ENCODE results near the gene ZNF143. TPM values are rescaled to one million over a fixed set of nuclear protein-coding genes. Genes with fewer than 3 reads are reported as not detected.
A peak's percentile ranks its signal among the peaks of the same experiment; 100 is the strongest.

Gene ZNF143
- total RNA-seq, 1 experiment from 2014 or later = 35.8 TPM

DNA sequence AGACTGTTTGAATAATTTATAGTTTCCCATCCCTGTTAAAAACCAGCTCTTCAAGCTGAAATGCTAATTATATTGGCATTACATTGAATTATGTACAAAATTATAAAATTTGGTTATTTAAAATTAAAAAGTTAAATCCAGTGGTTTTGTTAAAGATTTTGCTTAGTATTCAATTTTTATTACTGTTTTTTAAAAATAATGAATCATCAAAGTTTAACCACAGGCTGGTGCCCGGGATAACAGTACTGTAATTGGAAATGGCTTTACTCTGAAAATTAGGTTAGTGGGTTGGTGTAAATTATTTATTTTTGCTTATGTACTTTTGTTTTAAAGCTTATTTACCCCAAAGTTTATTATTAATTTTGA lies 67.3 kb downstream of the ZNF143 start:
- no peak for TF ChIP-seq KAT7 (CRISPR knock-in tag; IDR thresholded peaks at IDR 0.05; ENCODE audit: borderline replicate concordance)
- TF ChIP-seq, protein P1, sequence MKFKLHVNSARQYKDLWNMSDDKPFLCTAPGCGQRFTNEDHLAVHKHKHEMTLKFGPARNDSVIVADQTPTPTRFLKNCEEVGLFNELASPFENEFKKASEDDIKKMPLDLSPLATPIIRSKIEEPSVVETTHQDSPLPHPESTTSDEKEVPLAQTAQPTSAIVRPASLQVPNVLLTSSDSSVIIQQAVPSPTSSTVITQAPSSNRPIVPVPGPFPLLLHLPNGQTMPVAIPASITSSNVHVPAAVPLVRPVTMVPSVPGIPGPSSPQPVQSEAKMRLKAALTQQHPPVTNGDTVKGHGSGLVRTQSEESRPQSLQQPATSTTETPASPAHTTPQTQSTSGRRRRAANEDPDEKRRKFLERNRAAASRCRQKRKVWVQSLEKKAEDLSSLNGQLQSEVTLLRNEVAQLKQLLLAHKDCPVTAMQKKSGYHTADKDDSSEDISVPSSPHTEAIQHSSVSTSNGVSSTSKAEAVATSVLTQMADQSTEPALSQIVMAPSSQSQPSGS (CRISPR knock-in tag; IDR thresholded peaks at IDR 0.05; ENCODE audit: borderline replicate concordance, low read depth) = no peak
- TF ChIP-seq, protein P2, sequence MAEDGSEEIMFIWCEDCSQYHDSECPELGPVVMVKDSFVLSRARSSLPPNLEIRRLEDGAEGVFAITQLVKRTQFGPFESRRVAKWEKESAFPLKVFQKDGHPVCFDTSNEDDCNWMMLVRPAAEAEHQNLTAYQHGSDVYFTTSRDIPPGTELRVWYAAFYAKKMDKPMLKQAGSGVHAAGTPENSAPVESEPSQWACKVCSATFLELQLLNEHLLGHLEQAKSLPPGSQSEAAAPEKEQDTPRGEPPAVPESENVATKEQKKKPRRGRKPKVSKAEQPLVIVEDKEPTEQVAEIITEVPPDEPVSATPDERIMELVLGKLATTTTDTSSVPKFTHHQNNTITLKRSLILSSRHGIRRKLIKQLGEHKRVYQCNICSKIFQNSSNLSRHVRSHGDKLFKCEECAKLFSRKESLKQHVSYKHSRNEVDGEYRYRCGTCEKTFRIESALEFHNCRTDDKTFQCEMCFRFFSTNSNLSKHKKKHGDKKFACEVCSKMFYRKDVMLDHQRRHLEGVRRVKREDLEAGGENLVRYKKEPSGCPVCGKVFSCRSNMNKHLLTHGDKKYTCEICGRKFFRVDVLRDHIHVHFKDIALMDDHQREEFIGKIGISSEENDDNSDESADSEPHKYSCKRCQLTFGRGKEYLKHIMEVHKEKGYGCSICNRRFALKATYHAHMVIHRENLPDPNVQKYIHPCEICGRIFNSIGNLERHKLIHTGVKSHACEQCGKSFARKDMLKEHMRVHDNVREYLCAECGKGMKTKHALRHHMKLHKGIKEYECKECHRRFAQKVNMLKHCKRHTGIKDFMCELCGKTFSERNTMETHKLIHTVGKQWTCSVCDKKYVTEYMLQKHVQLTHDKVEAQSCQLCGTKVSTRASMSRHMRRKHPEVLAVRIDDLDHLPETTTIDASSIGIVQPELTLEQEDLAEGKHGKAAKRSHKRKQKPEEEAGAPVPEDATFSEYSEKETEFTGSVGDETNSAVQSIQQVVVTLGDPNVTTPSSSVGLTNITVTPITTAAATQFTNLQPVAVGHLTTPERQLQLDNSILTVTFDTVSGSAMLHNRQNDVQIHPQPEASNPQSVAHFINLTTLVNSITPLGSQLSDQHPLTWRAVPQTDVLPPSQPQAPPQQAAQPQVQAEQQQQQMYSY (CRISPR knock-in tag; IDR thresholded peaks at IDR 0.05) = no peak
- TF ChIP-seq, protein P3, sequence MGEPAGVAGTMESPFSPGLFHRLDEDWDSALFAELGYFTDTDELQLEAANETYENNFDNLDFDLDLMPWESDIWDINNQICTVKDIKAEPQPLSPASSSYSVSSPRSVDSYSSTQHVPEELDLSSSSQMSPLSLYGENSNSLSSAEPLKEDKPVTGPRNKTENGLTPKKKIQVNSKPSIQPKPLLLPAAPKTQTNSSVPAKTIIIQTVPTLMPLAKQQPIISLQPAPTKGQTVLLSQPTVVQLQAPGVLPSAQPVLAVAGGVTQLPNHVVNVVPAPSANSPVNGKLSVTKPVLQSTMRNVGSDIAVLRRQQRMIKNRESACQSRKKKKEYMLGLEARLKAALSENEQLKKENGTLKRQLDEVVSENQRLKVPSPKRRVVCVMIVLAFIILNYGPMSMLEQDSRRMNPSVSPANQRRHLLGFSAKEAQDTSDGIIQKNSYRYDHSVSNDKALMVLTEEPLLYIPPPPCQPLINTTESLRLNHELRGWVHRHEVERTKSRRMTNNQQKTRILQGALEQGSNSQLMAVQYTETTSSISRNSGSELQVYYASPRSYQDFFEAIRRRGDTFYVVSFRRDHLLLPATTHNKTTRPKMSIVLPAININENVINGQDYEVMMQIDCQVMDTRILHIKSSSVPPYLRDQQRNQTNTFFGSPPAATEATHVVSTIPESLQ (CRISPR knock-in tag; IDR thresholded peaks at IDR 0.05) = no peak
- TF ChIP-seq MXD4 (CRISPR knock-in tag; IDR thresholded peaks at IDR 0.05; ENCODE audit: borderline replicate concordance) = no peak
- TF ChIP-seq GTF2I (CRISPR knock-in tag; conservative IDR thresholded peaks at IDR 0.05) = no peak
- no peak for TF ChIP-seq JAZF1 (CRISPR knock-in tag; IDR thresholded peaks at IDR 0.05)
- TF ChIP-seq SMAD3 (CRISPR knock-in tag; IDR thresholded peaks at IDR 0.05; ENCODE audit: borderline replicate concordance) = no peak
- TF ChIP-seq, protein P4, sequence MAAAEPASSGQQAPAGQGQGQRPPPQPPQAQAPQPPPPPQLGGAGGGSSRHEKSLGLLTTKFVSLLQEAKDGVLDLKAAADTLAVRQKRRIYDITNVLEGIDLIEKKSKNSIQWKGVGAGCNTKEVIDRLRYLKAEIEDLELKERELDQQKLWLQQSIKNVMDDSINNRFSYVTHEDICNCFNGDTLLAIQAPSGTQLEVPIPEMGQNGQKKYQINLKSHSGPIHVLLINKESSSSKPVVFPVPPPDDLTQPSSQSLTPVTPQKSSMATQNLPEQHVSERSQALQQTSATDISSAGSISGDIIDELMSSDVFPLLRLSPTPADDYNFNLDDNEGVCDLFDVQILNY (CRISPR knock-in tag; IDR thresholded peaks at IDR 0.05) = no peak
- no peak for TF ChIP-seq CREM (CRISPR knock-in tag; IDR thresholded peaks at IDR 0.05)
- TF ChIP-seq, protein P5, sequence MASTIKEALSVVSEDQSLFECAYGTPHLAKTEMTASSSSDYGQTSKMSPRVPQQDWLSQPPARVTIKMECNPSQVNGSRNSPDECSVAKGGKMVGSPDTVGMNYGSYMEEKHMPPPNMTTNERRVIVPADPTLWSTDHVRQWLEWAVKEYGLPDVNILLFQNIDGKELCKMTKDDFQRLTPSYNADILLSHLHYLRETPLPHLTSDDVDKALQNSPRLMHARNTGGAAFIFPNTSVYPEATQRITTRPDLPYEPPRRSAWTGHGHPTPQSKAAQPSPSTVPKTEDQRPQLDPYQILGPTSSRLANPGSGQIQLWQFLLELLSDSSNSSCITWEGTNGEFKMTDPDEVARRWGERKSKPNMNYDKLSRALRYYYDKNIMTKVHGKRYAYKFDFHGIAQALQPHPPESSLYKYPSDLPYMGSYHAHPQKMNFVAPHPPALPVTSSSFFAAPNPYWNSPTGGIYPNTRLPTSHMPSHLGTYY (CRISPR knock-in tag; IDR thresholded peaks at IDR 0.05) = no peak
- no peak for TF ChIP-seq NFATC4 (CRISPR knock-in tag; IDR thresholded peaks at IDR 0.05)
- TF ChIP-seq, protein P6, sequence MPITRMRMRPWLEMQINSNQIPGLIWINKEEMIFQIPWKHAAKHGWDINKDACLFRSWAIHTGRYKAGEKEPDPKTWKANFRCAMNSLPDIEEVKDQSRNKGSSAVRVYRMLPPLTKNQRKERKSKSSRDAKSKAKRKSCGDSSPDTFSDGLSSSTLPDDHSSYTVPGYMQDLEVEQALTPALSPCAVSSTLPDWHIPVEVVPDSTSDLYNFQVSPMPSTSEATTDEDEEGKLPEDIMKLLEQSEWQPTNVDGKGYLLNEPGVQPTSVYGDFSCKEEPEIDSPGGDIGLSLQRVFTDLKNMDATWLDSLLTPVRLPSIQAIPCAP (CRISPR knock-in tag; IDR thresholded peaks at IDR 0.05) = no peak
- no peak for ATAC-seq
- Mint-ChIP-seq H3K36me3 (peaks cover 24% of the 10 kb centered on the region), H3K4me1 (peaks cover 37% of the 10 kb centered on the region), H3K27me3 (ENCODE audit: low read depth) (no peaks in the 10 kb centered on the region), H3K27ac (no peak overlapping the region), H3K9me3 (no peaks in the 10 kb centered on the region), H3K4me3 (no peak overlapping the region)
- POLR2A ChIA-PET = interaction anchor here (0.7 to 1.4 kb wide), 2 partner anchors 45 to 204 kb away, joined by 3 to 5 read pairs; partner anchors contain the start of gene WEE1
- CTCF ChIA-PET = interaction anchor here (2.8 kb wide), 1 partner anchor 21 kb away, joined by 20 read pairs; no protein-coding TSS in a partner anchor
- no peak for DNase-seq (ENCODE audit: low spot score)

DNA sequence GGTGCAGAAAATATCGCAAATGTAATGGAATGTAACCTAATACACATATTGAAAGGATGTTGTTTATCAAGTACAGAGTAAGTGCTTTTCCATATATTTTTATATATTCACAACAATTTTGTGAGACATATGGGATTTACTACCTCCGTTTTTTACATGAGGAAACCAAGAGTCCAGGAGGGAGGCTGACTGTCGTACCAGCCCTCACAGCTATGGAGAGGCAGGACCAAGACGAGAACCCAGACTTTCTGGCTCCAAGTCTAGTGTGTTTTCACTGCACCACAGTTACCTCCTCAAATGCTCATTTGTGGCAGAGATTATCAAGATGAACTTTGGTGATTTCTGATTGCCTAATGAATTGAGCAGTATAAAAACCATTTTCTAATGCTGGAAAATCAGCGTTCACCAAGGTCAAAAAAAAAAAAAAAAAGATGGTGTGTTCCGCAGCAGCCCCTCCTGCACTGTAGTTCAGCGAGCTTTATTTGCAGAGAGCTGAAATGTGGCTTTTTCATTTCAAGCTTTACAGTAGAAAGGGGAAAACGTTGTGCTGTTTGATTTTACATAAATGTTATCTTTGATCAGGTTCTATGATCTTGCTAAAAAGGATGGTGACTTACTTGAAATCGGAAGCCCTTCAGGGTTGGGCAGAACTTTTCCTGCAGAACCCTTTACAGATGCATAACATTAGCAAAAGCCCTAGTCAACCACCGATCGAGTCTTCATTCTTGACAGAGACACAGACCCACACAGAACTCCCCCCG lies 67.9 kb downstream of the ZNF143 start:
- Mint-ChIP-seq H3K9me3 (no peaks in the 10 kb centered on the region), H3K27me3 (ENCODE audit: low read depth) (no peaks in the 10 kb centered on the region), H3K36me3 (peaks cover 22% of the 10 kb centered on the region), H3K4me1 (peaks cover 42% of the 10 kb centered on the region), H3K27ac (peak overlapping the region; percentile 41), H3K4me3 (no peak overlapping the region)
- no peak for DNase-seq (ENCODE audit: low spot score)
- no peak for TF ChIP-seq TEAD1 (CRISPR knock-in tag; IDR thresholded peaks at IDR 0.05)
- TF ChIP-seq, protein P7, sequence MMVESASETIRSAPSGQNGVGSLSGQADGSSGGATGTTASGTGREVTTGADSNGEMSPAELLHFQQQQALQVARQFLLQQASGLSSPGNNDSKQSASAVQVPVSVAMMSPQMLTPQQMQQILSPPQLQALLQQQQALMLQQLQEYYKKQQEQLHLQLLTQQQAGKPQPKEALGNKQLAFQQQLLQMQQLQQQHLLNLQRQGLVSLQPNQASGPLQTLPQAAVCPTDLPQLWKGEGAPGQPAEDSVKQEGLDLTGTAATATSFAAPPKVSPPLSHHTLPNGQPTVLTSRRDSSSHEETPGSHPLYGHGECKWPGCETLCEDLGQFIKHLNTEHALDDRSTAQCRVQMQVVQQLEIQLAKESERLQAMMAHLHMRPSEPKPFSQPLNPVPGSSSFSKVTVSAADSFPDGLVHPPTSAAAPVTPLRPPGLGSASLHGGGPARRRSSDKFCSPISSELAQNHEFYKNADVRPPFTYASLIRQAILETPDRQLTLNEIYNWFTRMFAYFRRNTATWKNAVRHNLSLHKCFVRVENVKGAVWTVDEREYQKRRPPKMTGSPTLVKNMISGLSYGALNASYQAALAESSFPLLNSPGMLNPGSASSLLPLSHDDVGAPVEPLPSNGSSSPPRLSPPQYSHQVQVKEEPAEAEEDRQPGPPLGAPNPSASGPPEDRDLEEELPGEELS (CRISPR knock-in tag; IDR thresholded peaks at IDR 0.05) = no peak
- TF ChIP-seq, protein P8, sequence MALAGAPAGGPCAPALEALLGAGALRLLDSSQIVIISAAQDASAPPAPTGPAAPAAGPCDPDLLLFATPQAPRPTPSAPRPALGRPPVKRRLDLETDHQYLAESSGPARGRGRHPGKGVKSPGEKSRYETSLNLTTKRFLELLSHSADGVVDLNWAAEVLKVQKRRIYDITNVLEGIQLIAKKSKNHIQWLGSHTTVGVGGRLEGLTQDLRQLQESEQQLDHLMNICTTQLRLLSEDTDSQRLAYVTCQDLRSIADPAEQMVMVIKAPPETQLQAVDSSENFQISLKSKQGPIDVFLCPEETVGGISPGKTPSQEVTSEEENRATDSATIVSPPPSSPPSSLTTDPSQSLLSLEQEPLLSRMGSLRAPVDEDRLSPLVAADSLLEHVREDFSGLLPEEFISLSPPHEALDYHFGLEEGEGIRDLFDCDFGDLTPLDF (CRISPR knock-in tag; IDR thresholded peaks at IDR 0.05) = no peak
- TF ChIP-seq, protein P9, sequence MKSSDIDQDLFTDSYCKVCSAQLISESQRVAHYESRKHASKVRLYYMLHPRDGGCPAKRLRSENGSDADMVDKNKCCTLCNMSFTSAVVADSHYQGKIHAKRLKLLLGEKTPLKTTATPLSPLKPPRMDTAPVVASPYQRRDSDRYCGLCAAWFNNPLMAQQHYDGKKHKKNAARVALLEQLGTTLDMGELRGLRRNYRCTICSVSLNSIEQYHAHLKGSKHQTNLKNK (CRISPR knock-in tag; IDR thresholded peaks at IDR 0.05) = no peak
- no peak for TF ChIP-seq NR3C1 (CRISPR knock-in tag; conservative IDR thresholded peaks at IDR 0.05; ENCODE audit: low read depth)
- TF ChIP-seq SMAD4 (CRISPR knock-in tag; IDR thresholded peaks at IDR 0.05) = no peak
- CTCF ChIA-PET = interaction anchor here (0.7 to 2.8 kb wide), 3 partner anchors 11 to 85 kb away, joined by 3 to 20 read pairs (median 6); no protein-coding TSS in a partner anchor
- ATAC-seq = no peak
- POLR2A ChIA-PET = interaction anchor here (0.6 to 1.8 kb wide), 5 partner anchors 45 to 279 kb away, joined by 3 to 5 read pairs (median 3); partner anchors contain the start of genes WEE1 and ZNF143

Measured in WTC11 (cell line).